ENCODE results near the gene NOL4L. TPM values are rescaled to one million over a fixed set of nuclear protein-coding genes. Genes with fewer than 3 reads are reported as not detected.
A peak's percentile ranks its signal among the peaks of the same experiment; 100 is the strongest.

NOL4L gene, protein sequence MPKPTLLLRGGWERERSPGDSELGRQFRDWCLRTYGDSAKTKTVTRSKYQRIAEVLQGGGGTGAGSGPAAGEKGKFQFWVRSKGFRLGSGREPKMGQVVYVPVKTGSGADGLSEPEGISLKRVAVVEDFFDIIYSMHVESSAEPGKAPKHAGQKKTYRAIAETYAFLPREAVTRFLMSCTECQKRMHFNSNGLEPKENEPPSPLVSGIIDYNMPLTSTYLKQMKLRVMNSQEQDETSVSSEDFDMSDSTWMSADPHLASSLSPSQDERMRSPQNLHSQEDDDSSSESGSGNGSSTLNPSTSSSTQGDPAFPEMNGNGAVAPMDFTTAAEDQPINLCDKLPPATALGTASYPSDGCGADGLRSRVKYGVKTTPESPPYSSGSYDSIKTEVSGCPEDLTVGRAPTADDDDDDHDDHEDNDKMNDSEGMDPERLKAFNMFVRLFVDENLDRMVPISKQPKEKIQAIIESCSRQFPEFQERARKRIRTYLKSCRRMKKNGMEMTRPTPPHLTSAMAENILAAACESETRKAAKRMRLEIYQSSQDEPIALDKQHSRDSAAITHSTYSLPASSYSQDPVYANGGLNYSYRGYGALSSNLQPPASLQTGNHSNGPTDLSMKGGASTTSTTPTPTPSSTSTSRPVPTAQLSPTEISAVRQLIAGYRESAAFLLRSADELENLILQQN
- total RNA-seq (2021) (1.4 and 3.2 TPM in 2 replicates), Bru-seq, nascent RNA (percentile 19 among the genes with signal in this experiment), BruChase-seq, experiment 1, labeled RNA remaining after a 2-hour chase (percentile 28 among the genes with signal in this experiment), BruChase-seq, experiment 2, labeled RNA remaining after a 6-hour chase (percentile 23 among the genes with signal in this experiment)
- long read RNA-seq, partial matches to known transcripts, result 0 of 6 reads
- long read RNA-seq, other reads (novel, unspliced or antisense), result 6 of 6 reads

DNA sequence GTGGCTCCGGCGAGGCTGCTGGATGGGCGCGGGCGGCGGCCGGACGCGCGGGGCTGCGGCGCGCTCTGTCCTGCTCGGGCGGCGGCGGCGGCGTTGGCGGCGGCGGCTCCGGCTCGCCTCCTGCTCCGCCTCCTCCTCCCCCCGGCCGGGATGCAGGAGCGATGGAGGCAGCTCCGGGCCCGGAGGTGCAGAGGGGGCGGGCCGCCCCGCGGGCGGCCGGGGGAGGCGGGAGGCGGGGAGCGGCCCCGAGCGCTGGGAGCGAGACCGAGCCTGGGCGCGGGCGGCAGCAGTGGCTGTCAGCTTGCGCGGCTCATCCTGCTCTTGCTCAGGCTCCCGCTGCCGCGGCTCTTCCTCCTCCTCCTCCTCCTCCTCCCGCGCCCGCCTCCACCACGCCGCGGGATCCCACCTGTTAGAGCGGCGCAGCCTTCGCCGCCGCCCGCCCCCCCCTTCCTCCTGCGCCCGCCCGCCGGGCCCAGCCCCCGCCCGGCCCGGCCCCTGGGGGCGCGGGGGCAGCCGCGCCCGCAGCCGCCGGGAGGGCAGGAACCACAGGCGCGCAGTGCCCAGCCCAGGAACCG lies at the start of gene NOL4L:
TSS of gene NOL4L (minus strand) at position 323 of the 575 bp plus-strand sequence. CDS start 443 bp downstream, outside the sequence.
- Histone ChIP-seq H3K9me3 (ENCODE audit: low read depth, low read length, poor library complexity, severe bottlenecking) (no peaks in the 10 kb centered on the region), H3K27me3 (replicated peaks; ENCODE audit: insufficient read depth, low read depth, low read length, poor library complexity) (peaks cover 43% of the 10 kb centered on the region), H3K4me1 (ENCODE audit: insufficient read depth, low read length, poor library complexity, severe bottlenecking) (no peaks in the 10 kb centered on the region), H3K4me3 (ENCODE audit: low read depth, low read length, poor library complexity, severe bottlenecking) (peak within 1 kb of the TSS; percentile 38), H3K36me3 (ENCODE audit: insufficient read depth, low read length, poor library complexity, severe bottlenecking) (no peaks in the 10 kb centered on the region), H3K27ac (ENCODE audit: low read depth, low read length, poor library complexity, severe bottlenecking) (no peak within 1 kb of the TSS)
- ChIA-PET CTCF (interaction anchor here (0.6 kb wide), 1 partner anchor 633 kb away, joined by 4 read pairs; the partner anchor contains the start of gene PDRG1), POLR2A (ENCODE audit: low non-redundant PET) (no interaction called here)
- no TSS peak for BruUV-seq (replicated peaks)
- TF ChIP-seq EZH2 (IDR thresholded peaks at IDR 0.05; ENCODE audit: borderline replicate concordance, low read depth, low read length, poor library complexity, severe bottlenecking), result no peak
- TF ChIP-seq, protein P1, sequence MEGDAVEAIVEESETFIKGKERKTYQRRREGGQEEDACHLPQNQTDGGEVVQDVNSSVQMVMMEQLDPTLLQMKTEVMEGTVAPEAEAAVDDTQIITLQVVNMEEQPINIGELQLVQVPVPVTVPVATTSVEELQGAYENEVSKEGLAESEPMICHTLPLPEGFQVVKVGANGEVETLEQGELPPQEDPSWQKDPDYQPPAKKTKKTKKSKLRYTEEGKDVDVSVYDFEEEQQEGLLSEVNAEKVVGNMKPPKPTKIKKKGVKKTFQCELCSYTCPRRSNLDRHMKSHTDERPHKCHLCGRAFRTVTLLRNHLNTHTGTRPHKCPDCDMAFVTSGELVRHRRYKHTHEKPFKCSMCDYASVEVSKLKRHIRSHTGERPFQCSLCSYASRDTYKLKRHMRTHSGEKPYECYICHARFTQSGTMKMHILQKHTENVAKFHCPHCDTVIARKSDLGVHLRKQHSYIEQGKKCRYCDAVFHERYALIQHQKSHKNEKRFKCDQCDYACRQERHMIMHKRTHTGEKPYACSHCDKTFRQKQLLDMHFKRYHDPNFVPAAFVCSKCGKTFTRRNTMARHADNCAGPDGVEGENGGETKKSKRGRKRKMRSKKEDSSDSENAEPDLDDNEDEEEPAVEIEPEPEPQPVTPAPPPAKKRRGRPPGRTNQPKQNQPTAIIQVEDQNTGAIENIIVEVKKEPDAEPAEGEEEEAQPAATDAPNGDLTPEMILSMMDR (conservative IDR thresholded peaks at IDR 0.05; ENCODE audit: low read depth, low read length), result no peak
- intact Hi-C loops (cut with micrococcal nuclease; ENCODE audit: unreplicated experiment), result no loop called here
- DNase-seq (ENCODE audit: low spot score), result peak; percentile 30

DNA sequence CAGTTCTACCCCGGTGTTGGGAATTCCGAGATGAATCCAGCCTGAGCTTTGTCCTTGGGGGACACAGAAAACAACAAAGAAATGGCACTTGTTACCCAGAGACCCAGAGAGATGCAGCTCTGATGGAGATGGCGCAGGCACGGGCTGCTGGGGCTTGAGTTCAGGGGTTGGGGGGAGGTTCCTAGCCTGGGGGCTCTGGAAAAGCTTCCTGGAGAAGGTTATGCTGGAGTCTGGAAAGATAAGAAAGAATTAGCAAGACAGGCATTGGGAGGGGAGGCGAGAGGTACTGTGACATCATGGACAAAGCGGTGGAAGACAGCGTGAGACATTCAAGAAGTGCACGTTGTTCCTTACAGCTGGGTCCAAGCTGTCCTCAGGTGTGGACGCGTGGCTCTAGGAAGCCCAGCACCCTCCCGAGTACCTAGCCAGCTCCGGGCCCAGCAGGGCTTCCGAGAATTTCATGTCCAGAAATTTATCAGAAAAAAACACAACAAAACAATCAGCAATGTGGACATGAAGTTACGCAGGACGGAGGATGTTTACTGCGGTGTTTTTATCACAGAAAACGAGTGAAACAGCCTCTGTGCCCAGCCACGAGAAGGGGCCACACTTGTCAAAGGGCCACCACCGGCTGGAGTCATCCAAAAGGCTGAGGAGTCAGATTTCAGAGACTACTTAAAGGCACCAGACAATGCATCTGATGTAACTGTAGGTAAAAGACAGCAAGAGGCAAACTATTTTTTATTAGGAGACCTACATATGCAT lies 49.1 kb upstream of the NOL4L start:
- no TSS peak for BruUV-seq (replicated peaks)
- ChIA-PET POLR2A (ENCODE audit: low non-redundant PET) (no interaction called here), CTCF (no interaction called here)
- no peaks in the 10 kb centered on the region for H3K36me3 ChIP-seq (ENCODE audit: insufficient read depth, low read length, poor library complexity, severe bottlenecking)
- no peaks in the 10 kb centered on the region for H3K27me3 ChIP-seq (replicated peaks; ENCODE audit: insufficient read depth, low read depth, low read length, poor library complexity)
- intact Hi-C loops (cut with micrococcal nuclease; ENCODE audit: unreplicated experiment), result no loop called here
- H3K4me3 ChIP-seq (ENCODE audit: low read depth, low read length, poor library complexity, severe bottlenecking), result no peak overlapping the region
- H3K27ac ChIP-seq (ENCODE audit: low read depth, low read length, poor library complexity, severe bottlenecking), result no peak overlapping the region
- no peaks in the 10 kb centered on the region for H3K9me3 ChIP-seq (ENCODE audit: low read depth, low read length, poor library complexity, severe bottlenecking)
- no peak for DNase-seq (ENCODE audit: low spot score)
- H3K4me1 ChIP-seq (ENCODE audit: insufficient read depth, low read length, poor library complexity, severe bottlenecking), result no peaks in the 10 kb centered on the region
- TF ChIP-seq EZH2 (IDR thresholded peaks at IDR 0.05; ENCODE audit: borderline replicate concordance, low read depth, low read length, poor library complexity, severe bottlenecking), result no peak
- TF ChIP-seq, protein P1 (conservative IDR thresholded peaks at IDR 0.05; ENCODE audit: low read depth, low read length), result no peak

All from A673 (cell line).